ENCODE measurements around the gene CFAP299. TPM values are rescaled to one million over a fixed set of nuclear protein-coding genes. Genes with fewer than 3 reads are reported as not detected.

CFAP299 gene
- total and polyA plus RNA-seq, 2 experiments from 2014 or later, result 0.24 to 1.4 TPM

- no peak for DNase-seq (ENCODE audit: low read depth in 1 of 2, low spot score in 1 of 2)
- Histone ChIP-seq H3K4me1 (ENCODE audit: low read depth) (no peaks in the 10 kb centered on the region), H3K27ac (no peak overlapping the region), H3K27me3 (no peaks in the 10 kb centered on the region), H3K36me3 (no peaks in the 10 kb centered on the region), H3K9me3 (ENCODE audit: low read depth) (no peaks in the 10 kb centered on the region), H3K4me3 (no peak overlapping the region)
- no peak for TF ChIP-seq CTCF (IDR thresholded peaks at IDR 0.05; ENCODE audit: low read depth, low read length)
Observed at GRCh38 chr4:80846210-80846609, 510.7 kb downstream of the CFAP299 start.

- Histone ChIP-seq H3K9me3 (ENCODE audit: low read depth) (no peaks in the 10 kb centered on the region), H3K4me1 (ENCODE audit: low read depth) (no peaks in the 10 kb centered on the region), H3K27me3 (no peaks in the 10 kb centered on the region), H3K27ac (no peak overlapping the region), H3K4me3 (no peak overlapping the region), H3K36me3 (no peaks in the 10 kb centered on the region)
- no peak for DNase-seq (ENCODE audit: low read depth in 1 of 2, low spot score in 1 of 2)
- no peak for TF ChIP-seq CTCF (IDR thresholded peaks at IDR 0.05; ENCODE audit: low read depth, low read length)
Observed at GRCh38 chr4:80852061-80852460, 516.5 kb downstream of the CFAP299 start.

GRCh38 chr4:80873571-80873970 lies 538.0 kb downstream of the CFAP299 start:
- Histone ChIP-seq H3K27me3 (no peaks in the 10 kb centered on the region), H3K9me3 (ENCODE audit: low read depth) (no peaks in the 10 kb centered on the region), H3K36me3 (no peaks in the 10 kb centered on the region), H3K4me1 (ENCODE audit: low read depth) (no peaks in the 10 kb centered on the region), H3K27ac (no peak overlapping the region), H3K4me3 (no peak overlapping the region)
- no peak for TF ChIP-seq CTCF (IDR thresholded peaks at IDR 0.05; ENCODE audit: low read depth, low read length)
- no peak for DNase-seq (ENCODE audit: low read depth in 1 of 2, low spot score in 1 of 2)

GRCh38 chr4:80874979-80875378 lies 539.4 kb downstream of the CFAP299 start:
- Histone ChIP-seq H3K4me3 (no peak overlapping the region), H3K27me3 (no peaks in the 10 kb centered on the region), H3K4me1 (ENCODE audit: low read depth) (no peaks in the 10 kb centered on the region), H3K9me3 (ENCODE audit: low read depth) (no peaks in the 10 kb centered on the region), H3K27ac (no peak overlapping the region), H3K36me3 (no peaks in the 10 kb centered on the region)
- DNase-seq (ENCODE audit: low read depth in 1 of 2, low spot score in 1 of 2), result no peak
- TF ChIP-seq CTCF (IDR thresholded peaks at IDR 0.05; ENCODE audit: low read depth, low read length), result no peak

- Histone ChIP-seq H3K27ac (no peak overlapping the region), H3K4me1 (ENCODE audit: low read depth) (no peaks in the 10 kb centered on the region), H3K27me3 (no peaks in the 10 kb centered on the region), H3K9me3 (ENCODE audit: low read depth) (no peaks in the 10 kb centered on the region), H3K4me3 (no peak overlapping the region), H3K36me3 (no peaks in the 10 kb centered on the region)
- no peak for TF ChIP-seq CTCF (IDR thresholded peaks at IDR 0.05; ENCODE audit: low read depth, low read length)
- no peak for DNase-seq (ENCODE audit: low read depth in 1 of 2, low spot score in 1 of 2)
Observed at GRCh38 chr4:80875642-80876041, 540.1 kb downstream of the CFAP299 start.

GRCh38 chr4:80876810-80877209 lies 541.3 kb downstream of the CFAP299 start:
- H3K4me3 ChIP-seq, result no peak overlapping the region
- no peaks in the 10 kb centered on the region for H3K27me3 ChIP-seq
- peak in 1 of 2 donors; percentile 17 for DNase-seq (ENCODE audit: low read depth in 1 of 2, low spot score in 1 of 2)
- H3K27ac ChIP-seq, result no peak overlapping the region
- H3K9me3 ChIP-seq (ENCODE audit: low read depth), result no peaks in the 10 kb centered on the region
- H3K4me1 ChIP-seq (ENCODE audit: low read depth), result no peaks in the 10 kb centered on the region
- H3K36me3 ChIP-seq, result no peaks in the 10 kb centered on the region
- TF ChIP-seq CTCF (IDR thresholded peaks at IDR 0.05; ENCODE audit: low read depth, low read length), result no peak
